GM18870 (cell line): ENCODE results near the gene AJM1.
"Not testable (repeated sequence)": the region's sequence is repeated elsewhere in the genome, so short reads cannot be mapped to it uniquely, and the experiment has no call there.

Experiments
- ATAC-seq: cut with Tn5 transposase; IDR thresholded peaks from one replicate; pipeline ENCODE4 v1.9.1; 2021; ENCODE audit warnings: moderate library complexity; ENCODE audit not compliant: unreplicated experiment

The AJM1 gene

DNA sequence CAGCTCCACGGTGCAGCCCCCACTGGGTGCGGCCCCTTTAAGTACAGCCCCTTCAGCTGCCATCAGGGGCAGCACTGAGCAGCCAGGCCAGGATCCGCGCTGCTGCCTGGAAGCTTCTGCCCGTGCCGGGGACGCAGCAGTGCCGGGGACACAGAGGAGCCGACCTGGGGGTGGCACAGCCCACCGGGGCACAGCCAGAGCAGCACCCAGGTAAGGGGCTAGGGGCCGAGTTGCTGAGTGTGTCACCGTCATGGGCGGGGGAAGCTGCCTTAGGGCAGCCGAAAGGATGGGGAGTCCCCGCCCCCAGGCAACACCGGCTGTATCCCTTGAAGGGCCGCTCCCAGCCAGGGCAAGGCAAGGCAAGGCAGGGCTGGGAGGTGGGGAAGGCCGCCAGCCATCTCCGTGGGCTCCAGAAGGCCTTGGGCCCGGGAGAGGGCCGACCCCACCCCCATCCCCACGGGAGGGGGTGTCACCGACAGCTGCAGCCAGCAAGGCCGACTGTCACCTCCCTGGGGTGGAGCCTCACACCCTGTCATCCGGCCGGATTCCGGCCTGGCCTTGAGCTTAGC is at the start of gene AJM1:
TSS of gene AJM1 (plus strand) at position 99 of the 569 bp plus-strand sequence. CDS start 1,937 bp downstream, outside the sequence.
- not testable (repeated sequence) for ATAC-seq

DNA sequence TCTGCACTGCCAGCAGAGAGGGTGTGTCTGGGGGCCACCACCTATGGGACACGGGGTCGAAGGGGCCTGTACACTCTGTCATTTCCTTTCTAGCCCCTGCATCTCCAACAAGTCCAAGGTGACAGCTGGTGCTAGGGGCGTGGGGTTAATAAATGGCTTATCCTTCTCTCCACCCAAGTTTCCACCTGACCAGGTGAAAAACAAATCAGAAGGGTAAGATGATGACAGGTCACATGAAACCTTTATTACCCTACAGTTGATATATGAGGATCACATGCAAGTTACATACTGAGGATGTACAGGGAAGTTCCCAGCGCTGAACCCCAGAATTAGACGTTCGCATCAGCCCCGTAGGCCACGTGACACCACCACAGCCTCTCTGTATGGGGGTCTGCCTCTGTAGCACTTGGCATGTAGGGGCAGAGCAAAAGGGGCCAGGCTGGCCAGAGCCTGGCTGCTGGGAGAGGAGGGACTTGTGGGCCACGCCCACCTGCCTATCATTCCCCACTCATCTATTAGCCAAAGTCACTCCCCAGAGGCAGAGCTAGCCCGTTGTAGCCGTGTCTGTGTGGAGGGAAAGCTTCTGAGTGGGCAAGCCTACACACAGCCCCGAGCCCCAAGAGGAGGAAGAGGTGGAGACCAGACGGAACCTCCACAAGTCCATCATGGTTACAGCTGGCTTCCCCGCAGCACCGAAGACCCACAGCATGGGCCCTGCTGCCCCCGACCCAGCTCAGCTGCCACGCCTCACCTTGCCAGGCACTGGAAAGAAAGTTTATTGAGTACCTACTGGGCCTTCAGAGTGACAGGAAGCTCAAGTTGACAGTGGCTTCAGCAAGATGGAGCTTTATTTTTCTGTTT is 49.0 kb upstream of the AJM1 start:
- no peak for ATAC-seq

DNA sequence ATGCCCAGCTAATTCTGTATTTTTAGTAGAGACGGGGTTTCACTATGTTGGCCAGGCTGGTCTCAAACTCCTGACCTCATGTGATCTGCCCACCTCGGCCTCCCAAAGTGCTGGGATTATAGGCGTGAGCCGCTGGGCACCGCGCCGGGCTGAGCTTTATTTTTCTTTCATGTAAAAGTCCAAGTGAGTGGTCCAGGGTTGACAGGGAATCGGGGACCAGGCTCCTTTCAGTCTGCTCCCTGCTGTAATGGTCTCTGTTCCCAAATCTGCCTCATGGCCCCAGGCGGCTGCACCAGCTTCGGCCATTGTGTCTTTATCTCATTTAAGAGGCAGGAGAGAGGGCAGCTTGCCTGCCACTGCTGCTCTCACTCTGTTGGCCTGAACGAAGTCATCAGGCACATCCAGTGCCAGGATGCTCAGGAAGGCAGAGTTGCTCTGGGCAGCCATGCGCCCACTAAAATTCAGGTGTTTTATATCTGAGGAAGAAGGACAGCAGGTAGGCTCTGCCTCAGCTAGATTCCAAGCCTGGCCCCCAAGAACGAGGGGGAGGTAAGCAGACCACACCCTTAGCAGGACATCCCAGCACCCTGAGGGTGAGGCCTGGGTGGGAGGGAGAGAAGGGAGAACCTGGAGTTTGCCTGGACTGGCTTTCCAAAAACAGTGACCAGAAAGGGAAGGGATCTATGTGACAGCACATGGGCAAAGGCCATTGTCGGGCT is 47.8 kb upstream of the AJM1 start:
- ATAC-seq, result no peak

DNA sequence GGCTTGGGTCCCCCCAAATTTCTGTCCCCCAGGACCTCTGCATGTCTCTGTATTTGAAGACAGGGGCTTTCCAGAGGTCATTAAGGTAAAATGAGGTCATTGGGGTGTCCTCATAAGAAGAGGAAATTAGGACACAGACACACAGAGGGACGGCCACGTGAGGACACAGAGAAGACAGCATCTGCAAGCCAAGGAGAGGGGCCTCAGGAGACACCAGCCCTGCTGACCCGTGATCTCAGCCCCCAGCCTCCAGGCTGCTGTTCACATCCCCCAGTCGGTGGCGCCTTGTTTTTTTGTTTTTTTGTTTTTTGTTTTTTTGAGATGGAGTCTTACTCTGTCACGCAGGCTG is 47.3 kb upstream of the AJM1 start:
- ATAC-seq, result no peak

DNA sequence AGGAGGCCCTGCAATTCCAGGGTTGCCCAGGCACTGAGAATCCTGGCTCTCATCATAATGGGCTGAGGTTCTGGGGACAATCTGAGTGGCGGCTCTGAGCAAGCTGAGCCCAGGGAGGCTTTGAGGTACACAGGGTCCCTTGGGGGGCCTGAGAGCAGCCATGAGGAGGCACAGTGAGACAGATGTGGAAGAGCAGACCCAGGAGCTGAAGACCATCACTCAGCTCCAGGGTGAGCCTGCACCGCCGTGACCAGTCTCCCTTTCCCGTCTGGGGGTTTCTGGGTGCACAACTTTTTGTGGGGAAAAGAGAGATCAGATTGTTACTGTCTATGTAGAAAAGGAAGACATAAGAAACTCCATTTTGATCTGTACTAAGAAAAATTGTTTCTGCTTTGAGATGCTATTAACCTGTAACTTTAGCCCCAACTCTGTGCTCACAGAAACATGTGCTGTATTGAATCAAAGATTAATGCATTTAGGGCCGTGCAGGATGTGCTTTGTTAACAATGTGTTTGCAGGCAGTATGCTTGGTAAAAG is 46.0 kb upstream of the AJM1 start, which contains the start of gene CCDC183:
TSS of gene CCDC183 (plus strand) at position 101 of the 537 bp plus-strand sequence. CDS start at position 161, 60 bp downstream.
- no peak for ATAC-seq

DNA sequence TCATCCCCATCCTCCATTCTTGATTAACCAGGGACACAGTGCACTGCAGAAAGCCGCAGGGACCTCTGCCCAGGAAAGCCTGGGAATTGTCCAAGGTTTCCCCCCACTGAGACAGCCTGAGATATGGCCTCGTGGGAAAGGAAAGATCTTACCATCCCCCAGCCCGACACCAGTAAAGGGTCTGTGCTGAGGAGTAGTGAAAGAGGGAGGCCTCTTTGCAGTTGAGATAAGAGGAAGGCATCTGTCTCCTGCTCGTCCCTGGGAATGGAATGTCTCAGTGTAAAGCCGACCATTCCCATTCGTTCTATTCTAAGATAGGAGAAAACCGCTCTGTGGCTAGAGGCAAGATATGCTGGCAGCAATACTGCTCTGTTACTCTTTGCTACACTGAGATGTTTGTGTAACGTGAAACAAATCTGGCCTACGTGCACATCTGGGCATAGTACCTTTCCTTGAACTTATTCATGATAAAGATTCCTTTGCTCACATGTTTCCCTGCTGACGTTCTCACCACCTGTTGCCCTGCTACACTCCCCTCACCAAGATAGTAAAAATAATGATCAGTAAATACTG is 45.4 kb upstream of the AJM1 start:
- ATAC-seq, result not testable (repeated sequence)

DNA sequence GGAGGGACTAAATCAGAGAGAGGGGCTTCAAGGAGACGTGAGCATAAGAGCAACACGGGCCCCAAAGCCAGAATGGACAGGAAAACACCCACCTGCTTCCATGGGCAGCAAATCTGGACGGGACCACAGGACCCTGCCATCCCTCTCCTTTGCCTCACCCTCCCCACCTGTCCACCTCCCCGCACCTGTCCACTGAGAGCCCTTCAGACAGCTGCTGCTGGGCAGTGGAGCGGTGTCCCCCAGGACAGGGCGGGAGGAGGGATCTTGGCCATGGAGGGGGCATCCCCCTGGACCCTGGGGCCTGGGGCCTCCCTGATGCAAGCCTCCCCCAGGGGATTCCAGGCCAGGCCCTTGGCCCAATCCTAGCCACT is 43.6 kb upstream of the AJM1 start:
- ATAC-seq, result no peak

DNA sequence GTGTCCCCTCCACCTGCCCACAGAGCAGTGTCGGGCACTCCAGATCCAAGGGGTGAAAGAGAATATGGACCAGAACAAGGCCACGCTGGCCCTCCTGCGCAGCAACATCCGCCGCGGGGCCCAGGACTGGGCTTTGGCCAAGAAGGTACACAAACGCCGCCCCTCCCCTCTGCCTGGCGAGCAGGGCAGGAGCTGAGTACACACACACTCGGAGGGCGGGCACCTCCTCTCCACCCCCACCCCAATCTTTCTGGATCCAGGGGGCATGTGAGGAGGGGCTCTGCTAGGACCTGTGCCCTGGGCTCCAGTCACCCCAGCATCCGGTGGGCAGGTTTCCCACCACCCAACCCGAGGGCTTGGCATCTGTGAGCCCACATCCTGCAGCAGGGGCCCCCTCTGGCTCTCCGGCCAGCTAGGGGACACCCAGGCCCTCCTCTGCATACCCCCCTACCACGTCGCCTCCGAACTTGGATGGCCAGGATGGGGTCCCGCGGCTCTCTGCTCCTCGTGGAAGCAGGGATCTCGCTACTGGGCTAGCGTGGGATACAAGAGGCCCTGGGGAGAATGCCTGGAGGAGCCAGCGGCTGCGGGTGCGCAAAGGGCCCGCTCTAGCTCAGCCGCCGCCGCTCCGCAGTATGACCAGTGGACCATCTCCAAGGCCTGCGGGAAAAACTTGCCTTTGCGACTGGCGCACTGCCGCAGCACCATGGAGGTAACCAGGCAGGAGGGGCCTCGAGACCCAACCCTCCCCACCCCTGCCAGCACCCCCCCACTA is 43.0 kb upstream of the AJM1 start:
- no peak for ATAC-seq

DNA sequence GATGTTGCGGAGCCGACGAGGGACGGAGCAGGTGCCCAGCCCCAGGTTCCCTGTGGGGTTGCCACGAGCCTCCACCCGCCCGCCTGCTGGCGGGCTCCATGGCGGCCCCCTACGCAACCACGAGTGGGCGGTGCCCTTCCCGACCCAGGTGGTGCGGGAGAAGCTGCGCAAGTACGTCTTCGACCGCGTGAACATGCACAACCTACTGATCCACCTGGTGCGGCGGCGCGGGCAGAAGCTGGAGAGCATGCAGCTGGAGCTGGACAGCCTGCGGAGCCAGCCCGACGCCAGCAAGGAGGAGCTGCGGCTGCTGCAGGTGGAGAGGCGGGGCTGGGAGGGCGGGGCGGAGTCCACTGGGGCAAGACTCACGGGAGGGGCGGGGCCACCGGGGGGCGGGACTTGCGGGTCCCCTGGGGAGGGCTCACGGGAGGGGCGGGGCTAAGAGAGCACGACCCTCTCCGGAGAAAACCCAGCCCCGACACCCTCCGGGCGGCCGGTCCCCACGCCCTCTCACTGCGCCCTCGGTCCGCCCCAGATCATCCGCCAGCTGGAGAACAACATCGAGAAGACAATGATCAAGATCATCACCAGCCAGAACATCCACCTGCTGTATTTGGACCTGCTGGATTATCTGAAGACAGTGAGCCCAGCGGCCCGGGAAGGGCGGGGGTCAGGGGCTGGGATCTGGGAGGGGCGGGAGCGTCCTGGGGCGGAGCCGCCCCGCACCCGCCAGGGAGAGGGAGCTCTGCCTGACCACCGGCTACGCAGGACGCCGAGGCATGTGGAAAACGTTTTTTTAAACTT is 42.2 kb upstream of the AJM1 start:
- no peak for ATAC-seq

DNA sequence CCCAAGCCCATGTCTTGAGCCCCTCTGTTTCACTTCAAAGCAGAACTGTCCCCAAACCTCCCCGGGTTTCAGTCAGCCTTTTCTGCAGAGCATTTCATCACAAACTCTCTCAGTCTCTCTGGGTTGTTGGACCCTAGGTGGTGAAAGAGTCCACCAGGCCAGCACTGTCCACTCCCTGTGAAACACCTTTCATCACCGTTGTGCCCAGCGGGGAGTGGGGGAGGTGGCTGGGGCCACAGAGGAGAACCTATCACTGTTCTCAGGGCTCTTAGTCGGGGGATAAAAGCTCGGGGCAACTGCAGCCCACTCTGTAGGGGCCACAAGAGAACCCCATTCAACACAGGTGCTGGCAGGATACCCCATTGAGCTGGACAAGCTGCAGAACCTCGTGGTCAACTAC is 40.0 kb upstream of the AJM1 start:
- ATAC-seq, result no peak

DNA sequence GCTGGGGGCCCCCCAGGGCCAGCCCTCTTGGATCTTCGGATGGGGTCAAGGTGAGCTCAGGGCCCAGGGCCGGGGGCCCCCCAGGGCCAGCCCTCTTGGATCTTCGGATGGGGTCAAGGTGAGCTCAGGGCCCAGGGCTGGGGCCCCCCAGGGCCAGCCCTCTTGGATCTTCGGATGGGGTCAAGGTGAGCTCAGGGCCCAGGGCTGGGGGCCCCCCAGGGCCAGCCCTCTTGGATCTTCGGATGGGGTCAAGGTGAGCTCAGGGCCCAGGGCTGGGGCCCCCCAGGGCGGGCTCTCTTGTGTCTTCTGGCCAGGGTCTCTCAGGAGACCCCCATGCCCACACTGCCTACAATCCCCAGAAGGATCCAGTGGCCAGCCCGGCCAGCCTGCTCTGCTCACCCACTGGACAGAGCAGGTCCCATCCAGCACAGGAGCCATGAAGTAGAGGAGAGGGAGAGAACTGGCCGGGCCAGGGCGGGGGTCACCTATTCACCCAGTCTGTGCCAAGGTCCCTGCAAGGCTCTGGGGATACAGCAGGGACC is 39.2 kb upstream of the AJM1 start:
- not testable (repeated sequence) for ATAC-seq

DNA sequence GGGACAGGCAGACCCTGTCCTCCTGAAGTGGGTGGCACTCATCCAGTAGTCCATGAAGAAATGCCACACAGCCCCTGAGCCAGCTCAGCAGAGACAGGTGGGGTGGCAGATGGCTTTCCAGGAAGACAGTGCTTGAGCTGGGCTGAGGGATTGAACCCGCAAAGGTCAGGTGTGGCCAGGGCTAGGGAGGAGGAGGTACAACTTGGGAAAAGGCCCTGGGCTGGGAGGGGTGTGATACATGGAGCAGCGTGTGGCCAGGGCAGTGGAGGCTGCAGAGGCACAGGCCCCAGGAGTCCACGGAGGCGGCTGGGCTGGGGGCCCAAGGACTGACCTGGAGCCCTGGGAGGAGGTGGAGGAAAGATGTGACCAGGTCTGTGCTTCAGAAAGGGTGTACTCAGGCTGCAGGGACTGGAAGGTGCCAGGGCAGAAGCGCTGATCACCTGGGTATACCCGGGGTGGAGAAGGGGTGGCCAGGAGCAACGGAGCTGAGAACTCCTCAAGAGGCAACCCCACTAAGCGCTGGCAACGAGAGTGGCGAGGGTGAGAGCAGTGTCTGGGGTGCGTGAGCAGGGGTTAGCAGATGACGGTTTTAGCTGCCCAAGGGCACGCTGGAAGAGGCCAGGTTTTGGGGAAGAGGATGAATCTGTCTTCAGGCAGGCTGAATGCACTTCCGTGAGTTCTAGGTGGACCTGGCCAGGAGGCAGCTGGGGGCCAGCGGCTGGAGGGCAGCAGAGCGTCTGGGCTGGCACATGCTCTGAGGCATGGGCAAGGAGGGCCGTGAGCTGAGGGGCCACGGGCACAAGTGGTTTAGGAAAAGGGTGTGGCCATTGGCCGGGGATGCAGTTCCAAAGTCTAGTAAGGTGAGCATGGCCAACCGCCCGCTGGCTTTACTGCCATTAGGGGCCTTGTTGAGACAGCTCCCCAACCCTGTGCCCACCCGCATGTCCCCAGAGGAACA is 38.4 kb upstream of the AJM1 start:
- no peak for ATAC-seq

DNA sequence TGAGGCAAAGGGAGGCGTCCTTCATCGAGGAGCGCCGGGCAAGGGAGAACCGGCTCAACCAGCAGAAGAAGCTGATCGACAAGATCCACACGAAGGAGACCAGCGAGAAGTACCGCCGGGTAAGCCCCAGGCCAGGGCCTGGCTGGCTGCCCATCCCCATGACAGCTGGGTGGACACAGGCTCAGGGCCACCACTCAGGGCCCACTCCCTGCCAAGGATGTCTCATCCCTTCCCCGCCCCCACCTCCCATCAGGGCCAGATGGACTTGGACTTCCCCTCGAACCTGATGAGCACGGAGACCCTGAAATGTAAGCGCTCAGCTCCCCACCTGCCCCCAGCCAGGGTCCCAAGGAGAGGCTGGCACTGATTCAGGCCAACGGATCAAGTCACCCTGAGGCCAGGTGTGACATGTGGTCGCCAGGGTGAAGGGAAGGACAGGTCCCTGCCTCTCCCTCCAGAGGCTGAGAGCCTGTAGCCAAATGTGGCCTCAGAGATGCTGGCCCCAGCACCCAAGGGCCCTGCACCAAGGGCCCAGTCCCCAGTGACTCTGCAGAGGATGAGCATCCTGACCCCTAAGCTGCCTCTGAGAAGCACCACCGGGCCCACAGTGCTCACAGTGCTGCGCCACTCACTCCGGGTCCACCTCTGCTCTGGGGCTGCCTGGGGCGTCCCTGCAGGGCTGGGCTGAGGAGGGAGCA is 37.6 kb upstream of the AJM1 start:
- ATAC-seq, result no peak

DNA sequence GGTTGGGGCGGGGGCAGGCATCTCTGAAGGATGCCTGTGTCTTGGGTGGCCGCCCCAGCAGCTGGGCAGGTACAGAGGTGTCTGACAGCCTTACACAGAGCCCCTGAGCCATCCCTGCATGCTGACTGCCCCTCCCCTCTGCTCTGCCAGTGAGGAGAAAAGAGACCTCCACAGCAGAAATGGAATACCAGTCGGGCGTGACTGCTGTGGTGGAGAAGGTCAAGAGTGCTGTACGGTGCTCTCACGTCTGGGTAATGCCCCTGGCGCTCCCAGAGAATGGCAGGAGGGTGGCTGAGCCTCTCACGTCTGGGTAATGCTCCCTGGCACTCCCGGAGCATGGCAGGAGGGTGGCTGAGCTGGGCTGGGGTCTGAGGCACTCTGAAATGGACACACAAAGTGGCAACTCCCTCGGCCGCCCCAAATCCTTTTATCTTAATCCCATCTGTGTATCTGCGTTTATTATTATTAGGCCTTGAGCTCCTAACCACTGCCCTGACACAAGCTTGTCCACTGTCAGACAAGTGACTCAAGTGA is 37.0 kb upstream of the AJM1 start:
- ATAC-seq, result no peak

DNA sequence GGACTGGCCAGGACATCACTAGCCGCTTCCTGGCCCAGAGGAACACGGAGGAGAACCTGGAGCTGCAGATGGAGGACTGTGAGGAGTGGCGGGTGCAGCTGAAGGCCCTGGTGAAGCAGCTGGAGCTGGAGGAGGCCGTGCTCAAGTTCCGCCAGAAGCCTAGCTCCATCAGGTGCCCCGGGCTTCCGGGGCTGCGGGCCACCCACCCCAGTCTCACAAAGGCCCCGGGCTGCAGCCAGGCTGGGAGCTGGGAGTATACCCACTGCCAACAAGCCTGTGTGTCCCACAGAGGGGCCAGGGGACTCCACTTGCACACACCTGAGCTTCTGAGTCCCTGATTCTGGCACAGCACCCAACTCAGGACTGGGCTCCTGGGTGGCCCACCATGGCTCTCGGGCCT is 36.2 kb upstream of the AJM1 start:
- ATAC-seq, result no peak

DNA sequence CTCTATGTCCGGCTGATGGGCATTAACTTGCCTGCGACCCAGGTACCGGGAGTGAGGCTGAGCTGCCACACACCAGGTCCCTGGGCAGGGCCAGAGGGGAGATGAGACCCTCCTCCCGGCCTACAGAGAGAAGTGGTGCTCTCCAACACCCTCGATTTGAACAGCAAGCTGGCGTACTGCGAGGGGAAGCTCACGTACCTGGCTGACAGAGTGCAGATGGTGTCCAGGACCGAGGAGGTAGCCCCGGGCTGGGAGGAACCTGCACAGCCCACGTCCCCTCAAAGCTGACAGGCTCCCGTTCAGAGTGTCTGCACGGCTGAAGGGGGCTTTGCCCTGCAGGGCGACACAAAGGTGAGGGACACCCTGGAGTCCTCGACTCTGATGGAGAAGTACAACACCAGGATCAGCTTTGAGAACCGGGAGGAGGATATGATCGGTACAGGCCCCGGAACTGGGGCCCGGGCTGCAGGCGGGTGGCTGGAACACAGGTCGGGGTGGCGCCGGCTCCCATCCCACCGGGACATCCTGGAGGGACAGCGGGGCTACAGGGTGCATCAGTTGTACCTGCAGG is 35.6 kb upstream of the AJM1 start:
- ATAC-seq, result no peak
